Neural cell (in vitro differentiated cells): ENCODE results near the gene SLC6A19. TPM values are rescaled to one million over a fixed set of nuclear protein-coding genes. Genes with fewer than 3 reads are reported as not detected.

ENCODE experiments used
- H2AFZ ChIP-seq: fragments of 200-600, 300-800 bp; sonication (generic), shearing (Covaris generic); 2 replicates; pipeline ENCODE4 v1.6.0; 2014; ENCODE audit warnings: low read depth, mild to moderate bottlenecking, antibody characterized with exemption, low read length, moderate library complexity
- H3F3A ChIP-seq: fragments of 200-600 bp; shearing (Covaris generic); 2 replicates; pipeline ENCODE4 v1.6.1; 2016; ENCODE audit warnings: mild to moderate bottlenecking, moderate library complexity, mixed read lengths, antibody characterized with exemption, low read length; ENCODE audit not compliant: insufficient read depth, poor library complexity, severe bottlenecking
- H3K27ac ChIP-seq: fragments of 200-600, 300-800 bp; sonication (generic), shearing (Covaris generic); 2 replicates; pipeline ENCODE4 v1.5.1; 2014; ENCODE audit warnings: mild to moderate bottlenecking, low read length, moderate library complexity
- H3K27me3 ChIP-seq: fragments of 300-800, 200-600 bp; sonication (generic), shearing (Covaris generic); 2 replicates; pipeline ENCODE4 v1.6.0; 2014; ENCODE audit warnings: mild to moderate bottlenecking, low read depth, low read length, moderate library complexity; ENCODE audit not compliant: insufficient read depth
- H3K36me3 ChIP-seq: fragments of 300-800, 200-600 bp; sonication (generic), shearing (Covaris generic); 2 replicates; pipeline ENCODE4 v1.5.1; 2014; ENCODE audit warnings: mild to moderate bottlenecking, antibody characterized with exemption, low read length, moderate library complexity; ENCODE audit not compliant: insufficient read depth
- H3K4me2 ChIP-seq: fragments of 300-800, 200-600 bp; sonication (generic), shearing (Covaris generic); 2 replicates; pipeline ENCODE4 v1.6.0; 2014; ENCODE audit warnings: mild to moderate bottlenecking, low read length
- H3K4me3 ChIP-seq: fragments of 300-800, 200-600 bp; sonication (generic), shearing (Covaris generic); 2 replicates; pipeline ENCODE4 v1.5.1; 2014; ENCODE audit warnings: mild to moderate bottlenecking, low read length, moderate library complexity
- H3K79me2 ChIP-seq: fragments of 200-600 bp; shearing (Covaris generic); replicated peaks from 2 replicates; pipeline ENCODE4 v1.6.0; 2014; ENCODE audit warnings: mild to moderate bottlenecking, low read length, moderate library complexity; ENCODE audit not compliant: insufficient read depth
- H3K9ac ChIP-seq: fragments of 300-800, 200-600 bp; sonication (generic), shearing (Covaris generic); 2 replicates; pipeline ENCODE4 v1.6.1; 2016; ENCODE audit warnings: mild to moderate bottlenecking, low read length, mixed read lengths
- H3K9me2 ChIP-seq: fragments of 200-600 bp; shearing (Covaris generic); 2 replicates; pipeline ENCODE4 v1.6.1; 2016; ENCODE audit warnings: mild to moderate bottlenecking, low read length, mixed read lengths; ENCODE audit not compliant: insufficient read depth
- H3K9me3 ChIP-seq: fragments of 200-600, 300-800 bp; sonication (generic), shearing (Covaris generic); 2 replicates; pipeline ENCODE4 v1.6.1; 2016; ENCODE audit warnings: mild to moderate bottlenecking, mixed run types, low read length, moderate library complexity, mixed read lengths
- H4K20me1 ChIP-seq: fragments of 200-600 bp; shearing (Covaris generic); 2 replicates; pipeline ENCODE4 v1.6.1; 2016; ENCODE audit warnings: mild to moderate bottlenecking, mixed run types; ENCODE audit not compliant: insufficient read depth
- EP300 ChIP-seq: fragments of 450-650 bp; conservative IDR thresholded peaks from 2 replicates; pipeline ENCODE4 v1.6.1; 2014; ENCODE audit warnings: antibody characterized with exemption, mild to moderate bottlenecking, moderate library complexity; ENCODE audit not compliant: poor library complexity, severe bottlenecking
- EZH2 ChIP-seq: fragments of 200-600, 300-800 bp; shearing (Covaris generic), sonication (generic); IDR thresholded peaks from 2 replicates; pipeline ENCODE4 v1.6.1; 2014; ENCODE audit warnings: antibody characterized with exemption, low read length, borderline replicate concordance, mild to moderate bottlenecking; ENCODE audit not compliant: insufficient read depth, poor library complexity, severe bottlenecking
- MXI1 ChIP-seq: fragments of 450-650 bp; conservative IDR thresholded peaks from 2 replicates; pipeline ENCODE4 v1.6.1; 2014; ENCODE audit warnings: antibody characterized with exemption, mild to moderate bottlenecking; ENCODE audit not compliant: poor library complexity, severe bottlenecking
- POLR2AphosphoS5 ChIP-seq: IDR thresholded peaks from 2 replicates; pipeline ENCODE4 v1.6.1; 2012
- RAD21 ChIP-seq: fragments of 450-650 bp; conservative IDR thresholded peaks from 2 replicates; pipeline ENCODE4 v1.6.1; 2014; ENCODE audit warnings: antibody characterized with exemption, mild to moderate bottlenecking, moderate library complexity
- SMC3 ChIP-seq: fragments of 450-650 bp; conservative IDR thresholded peaks from 2 replicates; pipeline ENCODE4 v1.6.1; 2014; ENCODE audit warnings: antibody characterized with exemption, mild to moderate bottlenecking, moderate library complexity; ENCODE audit not compliant: poor library complexity
- TAF1 ChIP-seq: IDR thresholded peaks from 2 replicates; pipeline ENCODE4 v1.6.1; 2012; ENCODE audit warnings: low read depth
- polyA plus RNA-seq: library from polyadenylated mRNA; depleted of rRNA; stranded (reverse); fragments of >200 nt; gene quantifications from 2 replicates; pipeline ENCODE4 v1.2.3, GENCODE V29; 2014
- TF ChIP-seq, protein P1 (sequence below): IDR thresholded peaks from 2 replicates; pipeline ENCODE4 v1.6.1; 2012; ENCODE audit warnings: borderline replicate concordance
- TF ChIP-seq, protein P2 (sequence below): fragments of 450-650 bp; IDR thresholded peaks from 2 replicates; pipeline ENCODE4 v1.5.1; 2014; ENCODE audit warnings: antibody characterized with exemption, mild to moderate bottlenecking, moderate library complexity; ENCODE audit not compliant: poor library complexity, severe bottlenecking

The SLC6A19 gene
- polyA plus RNA-seq, 1 donor from 2014 or later: not detected

DNA sequence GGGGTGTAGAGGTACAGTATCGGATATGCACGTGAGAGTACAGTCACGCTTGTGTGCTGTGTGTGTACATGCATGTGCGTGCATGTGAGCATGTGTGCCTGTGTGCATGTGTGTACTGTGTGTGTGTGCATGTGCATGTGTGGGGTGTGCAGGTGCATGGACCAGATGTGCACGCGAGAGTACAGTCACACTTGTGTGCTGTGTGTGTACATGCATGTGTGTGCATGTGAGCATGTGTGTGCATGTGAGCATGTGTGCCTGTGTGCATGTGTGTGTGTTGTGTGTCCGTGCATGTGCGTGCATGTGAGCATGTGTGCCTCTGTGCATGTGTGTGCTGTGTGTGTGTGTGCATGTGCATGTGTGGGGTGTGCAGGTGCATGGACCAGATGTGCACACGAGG lies 10.3 kb downstream of the SLC6A19 start:
- Histone ChIP-seq H3K9me2 (no peaks in the 10 kb centered on the region), H3F3A (no peaks in the 10 kb centered on the region), H3K27ac (no peak overlapping the region), H3K27me3 (no peaks in the 10 kb centered on the region), H3K9me3 (no peaks in the 10 kb centered on the region), H3K9ac (no peak overlapping the region), H3K36me3 (no peaks in the 10 kb centered on the region), H3K4me3 (no peak overlapping the region), H3K79me2 (no peaks in the 10 kb centered on the region), H3K4me2 (no peak overlapping the region), H4K20me1 (no peaks in the 10 kb centered on the region), H2AFZ (no peak overlapping the region)
- TF ChIP-seq, protein P1, sequence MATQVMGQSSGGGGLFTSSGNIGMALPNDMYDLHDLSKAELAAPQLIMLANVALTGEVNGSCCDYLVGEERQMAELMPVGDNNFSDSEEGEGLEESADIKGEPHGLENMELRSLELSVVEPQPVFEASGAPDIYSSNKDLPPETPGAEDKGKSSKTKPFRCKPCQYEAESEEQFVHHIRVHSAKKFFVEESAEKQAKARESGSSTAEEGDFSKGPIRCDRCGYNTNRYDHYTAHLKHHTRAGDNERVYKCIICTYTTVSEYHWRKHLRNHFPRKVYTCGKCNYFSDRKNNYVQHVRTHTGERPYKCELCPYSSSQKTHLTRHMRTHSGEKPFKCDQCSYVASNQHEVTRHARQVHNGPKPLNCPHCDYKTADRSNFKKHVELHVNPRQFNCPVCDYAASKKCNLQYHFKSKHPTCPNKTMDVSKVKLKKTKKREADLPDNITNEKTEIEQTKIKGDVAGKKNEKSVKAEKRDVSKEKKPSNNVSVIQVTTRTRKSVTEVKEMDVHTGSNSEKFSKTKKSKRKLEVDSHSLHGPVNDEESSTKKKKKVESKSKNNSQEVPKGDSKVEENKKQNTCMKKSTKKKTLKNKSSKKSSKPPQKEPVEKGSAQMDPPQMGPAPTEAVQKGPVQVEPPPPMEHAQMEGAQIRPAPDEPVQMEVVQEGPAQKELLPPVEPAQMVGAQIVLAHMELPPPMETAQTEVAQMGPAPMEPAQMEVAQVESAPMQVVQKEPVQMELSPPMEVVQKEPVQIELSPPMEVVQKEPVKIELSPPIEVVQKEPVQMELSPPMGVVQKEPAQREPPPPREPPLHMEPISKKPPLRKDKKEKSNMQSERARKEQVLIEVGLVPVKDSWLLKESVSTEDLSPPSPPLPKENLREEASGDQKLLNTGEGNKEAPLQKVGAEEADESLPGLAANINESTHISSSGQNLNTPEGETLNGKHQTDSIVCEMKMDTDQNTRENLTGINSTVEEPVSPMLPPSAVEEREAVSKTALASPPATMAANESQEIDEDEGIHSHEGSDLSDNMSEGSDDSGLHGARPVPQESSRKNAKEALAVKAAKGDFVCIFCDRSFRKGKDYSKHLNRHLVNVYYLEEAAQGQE: no peak
- TF ChIP-seq RAD21: no peak
- TF ChIP-seq POLR2AphosphoS5: no peak
- TF ChIP-seq EZH2: no peak
- no peak for TF ChIP-seq SMC3
- no peak for TF ChIP-seq EP300
- TF ChIP-seq TAF1: no peak
- TF ChIP-seq, protein P2, sequence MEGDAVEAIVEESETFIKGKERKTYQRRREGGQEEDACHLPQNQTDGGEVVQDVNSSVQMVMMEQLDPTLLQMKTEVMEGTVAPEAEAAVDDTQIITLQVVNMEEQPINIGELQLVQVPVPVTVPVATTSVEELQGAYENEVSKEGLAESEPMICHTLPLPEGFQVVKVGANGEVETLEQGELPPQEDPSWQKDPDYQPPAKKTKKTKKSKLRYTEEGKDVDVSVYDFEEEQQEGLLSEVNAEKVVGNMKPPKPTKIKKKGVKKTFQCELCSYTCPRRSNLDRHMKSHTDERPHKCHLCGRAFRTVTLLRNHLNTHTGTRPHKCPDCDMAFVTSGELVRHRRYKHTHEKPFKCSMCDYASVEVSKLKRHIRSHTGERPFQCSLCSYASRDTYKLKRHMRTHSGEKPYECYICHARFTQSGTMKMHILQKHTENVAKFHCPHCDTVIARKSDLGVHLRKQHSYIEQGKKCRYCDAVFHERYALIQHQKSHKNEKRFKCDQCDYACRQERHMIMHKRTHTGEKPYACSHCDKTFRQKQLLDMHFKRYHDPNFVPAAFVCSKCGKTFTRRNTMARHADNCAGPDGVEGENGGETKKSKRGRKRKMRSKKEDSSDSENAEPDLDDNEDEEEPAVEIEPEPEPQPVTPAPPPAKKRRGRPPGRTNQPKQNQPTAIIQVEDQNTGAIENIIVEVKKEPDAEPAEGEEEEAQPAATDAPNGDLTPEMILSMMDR: no peak
- TF ChIP-seq MXI1: no peak

DNA sequence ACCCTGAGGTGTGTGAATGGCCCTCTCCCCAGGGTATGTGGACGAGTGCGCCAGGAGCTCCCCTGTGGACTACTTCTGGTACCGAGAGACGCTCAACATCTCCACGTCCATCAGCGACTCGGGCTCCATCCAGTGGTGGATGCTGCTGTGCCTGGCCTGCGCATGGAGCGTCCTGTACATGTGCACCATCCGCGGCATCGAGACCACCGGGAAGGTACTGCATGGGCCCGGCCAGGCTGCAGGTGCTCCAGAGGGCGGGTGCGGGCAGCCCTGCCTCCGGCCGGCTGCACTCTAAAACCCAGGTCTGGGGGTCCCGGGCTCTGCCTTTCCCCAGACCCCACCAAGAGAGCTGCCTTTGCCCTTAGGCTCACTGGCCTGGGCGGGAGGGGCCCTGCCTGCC lies 10.9 kb downstream of the SLC6A19 start:
- Histone ChIP-seq H3K36me3 (no peaks in the 10 kb centered on the region), H3F3A (no peaks in the 10 kb centered on the region), H2AFZ (no peak overlapping the region), H3K27ac (no peak overlapping the region), H4K20me1 (no peaks in the 10 kb centered on the region), H3K9me2 (no peaks in the 10 kb centered on the region), H3K79me2 (no peaks in the 10 kb centered on the region), H3K9me3 (no peaks in the 10 kb centered on the region), H3K27me3 (no peaks in the 10 kb centered on the region), H3K4me3 (no peak overlapping the region), H3K9ac (no peak overlapping the region), H3K4me2 (no peak overlapping the region)
- TF ChIP-seq, protein P1: no peak
- TF ChIP-seq EP300: no peak
- TF ChIP-seq MXI1: no peak
- TF ChIP-seq SMC3: no peak
- no peak for TF ChIP-seq TAF1
